Measurements from ENCODE around the gene OSBPL10. TPM values are rescaled to one million over a fixed set of nuclear protein-coding genes. Genes with fewer than 3 reads are reported as not detected.

OSBPL10 gene
- total and polyA plus RNA-seq, 2 experiments from 2014 or later, result 2.2 to 7.7 TPM

- TF ChIP-seq CTCF (IDR thresholded peaks at IDR 0.05; ENCODE audit: low read depth, low read length), result no peak
- H3K4me3 ChIP-seq, result no peak overlapping the region
- H3K9me3 ChIP-seq (ENCODE audit: low read depth), result no peaks in the 10 kb centered on the region
- H3K27me3 ChIP-seq, result no peaks in the 10 kb centered on the region
- DNase-seq (ENCODE audit: low read depth in 1 of 2, low spot score in 1 of 2), result no peak
- no peaks in the 10 kb centered on the region for H3K36me3 ChIP-seq
- no peaks in the 10 kb centered on the region for H3K4me1 ChIP-seq (ENCODE audit: low read depth)
- no peak overlapping the region for H3K27ac ChIP-seq
Observed at GRCh38 chr3:31859245-31859644, 121.8 kb downstream of the OSBPL10 start.

DNA sequence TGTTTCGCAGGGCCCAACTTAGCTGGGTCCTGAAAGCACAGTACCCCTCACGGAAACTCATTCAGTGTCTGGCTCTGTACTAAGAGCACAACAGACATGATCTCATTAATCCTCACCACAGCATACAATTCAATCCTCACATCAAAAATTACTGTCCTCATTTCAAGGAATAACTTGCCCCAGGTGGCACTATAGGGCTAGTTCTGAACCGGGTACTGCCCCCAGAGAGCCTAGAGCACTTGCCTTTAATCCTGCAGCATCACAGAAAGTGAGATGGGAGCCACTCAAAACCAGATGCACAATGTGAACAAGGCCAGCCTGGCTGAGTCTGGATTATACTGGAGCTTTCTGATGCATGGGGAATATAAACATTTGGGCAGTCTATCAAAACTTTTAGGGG is 122.6 kb downstream of the OSBPL10 start:
- H3K27me3 ChIP-seq, result no peaks in the 10 kb centered on the region
- H3K9me3 ChIP-seq (ENCODE audit: low read depth), result no peaks in the 10 kb centered on the region
- H3K4me1 ChIP-seq (ENCODE audit: low read depth), result no peaks in the 10 kb centered on the region
- no peak overlapping the region for H3K4me3 ChIP-seq
- no peak for DNase-seq (ENCODE audit: low read depth in 1 of 2, low spot score in 1 of 2)
- TF ChIP-seq CTCF (IDR thresholded peaks at IDR 0.05; ENCODE audit: low read depth, low read length), result no peak
- H3K27ac ChIP-seq, result no peak overlapping the region
- no peaks in the 10 kb centered on the region for H3K36me3 ChIP-seq

DNA sequence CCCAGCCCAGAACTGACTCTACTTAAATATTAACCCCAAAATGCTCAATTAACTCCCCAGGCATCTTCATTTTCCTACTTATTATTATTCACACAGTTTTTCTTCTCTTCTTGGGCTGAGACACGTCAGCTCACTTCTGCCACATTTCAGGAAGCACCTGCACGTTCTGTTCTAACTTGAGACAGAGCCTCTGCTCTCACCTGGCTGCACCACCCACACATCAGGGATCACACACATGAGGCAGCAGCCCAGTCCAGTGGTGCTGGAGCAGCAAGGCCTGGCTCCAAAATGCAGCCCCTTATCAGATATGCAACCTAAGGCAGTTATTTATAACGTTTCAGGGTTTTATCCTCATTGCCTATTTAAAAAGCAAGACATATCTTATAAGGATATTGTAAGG is 127.5 kb downstream of the OSBPL10 start:
- Histone ChIP-seq H3K4me1 (ENCODE audit: low read depth) (peaks cover 9% of the 10 kb centered on the region), H3K4me3 (no peak overlapping the region), H3K9me3 (ENCODE audit: low read depth) (no peaks in the 10 kb centered on the region), H3K27ac (no peak overlapping the region), H3K36me3 (no peaks in the 10 kb centered on the region), H3K27me3 (no peaks in the 10 kb centered on the region)
- TF ChIP-seq CTCF (IDR thresholded peaks at IDR 0.05; ENCODE audit: low read depth, low read length), result no peak
- DNase-seq (ENCODE audit: low read depth in 1 of 2, low spot score in 1 of 2), result no peak

DNA sequence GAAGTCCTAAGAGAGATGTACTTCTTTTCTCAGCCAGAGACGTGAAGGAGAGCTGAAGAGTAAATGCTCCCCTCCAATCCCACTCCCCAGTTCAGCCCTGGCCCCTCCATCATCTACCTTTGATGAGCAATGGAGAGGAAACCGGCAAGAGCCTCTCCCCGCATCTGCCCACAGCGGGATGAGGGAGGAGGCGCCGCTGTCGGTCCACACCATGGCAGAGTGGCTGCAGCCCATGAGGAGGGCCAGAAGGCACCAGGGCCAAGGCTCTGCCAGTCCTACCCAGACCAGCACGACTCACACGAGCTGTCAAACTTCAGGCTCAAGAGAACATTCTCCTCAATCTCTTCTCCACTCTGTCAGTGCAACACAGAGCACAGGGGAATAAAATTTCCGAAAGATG is 129.8 kb downstream of the OSBPL10 start:
- no peaks in the 10 kb centered on the region for H3K9me3 ChIP-seq (ENCODE audit: low read depth)
- no peaks in the 10 kb centered on the region for H3K27me3 ChIP-seq
- H3K4me1 ChIP-seq (ENCODE audit: low read depth), result peaks cover 11% of the 10 kb centered on the region
- no peak for DNase-seq (ENCODE audit: low read depth in 1 of 2, low spot score in 1 of 2)
- no peak overlapping the region for H3K4me3 ChIP-seq
- H3K36me3 ChIP-seq, result no peaks in the 10 kb centered on the region
- no peak for TF ChIP-seq CTCF (IDR thresholded peaks at IDR 0.05; ENCODE audit: low read depth, low read length)
- no peak overlapping the region for H3K27ac ChIP-seq

GRCh38 chr3:31848911-31849310 is 132.2 kb downstream of the OSBPL10 start:
- H3K36me3 ChIP-seq, result no peaks in the 10 kb centered on the region
- DNase-seq (ENCODE audit: low read depth in 1 of 2, low spot score in 1 of 2), result peak in 1 of 2 donors; percentile 72

More at GRCh38 chr3:31848911-31849310, 132.2 kb downstream of the OSBPL10 start:
- Histone ChIP-seq H3K4me1 (ENCODE audit: low read depth) (peaks cover 11% of the 10 kb centered on the region), H3K27me3 (no peaks in the 10 kb centered on the region), H3K4me3 (no peak overlapping the region), H3K9me3 (ENCODE audit: low read depth) (no peaks in the 10 kb centered on the region), H3K27ac (no peak overlapping the region)
- no peak for TF ChIP-seq CTCF (IDR thresholded peaks at IDR 0.05; ENCODE audit: low read depth, low read length)

Measured in cardiac muscle cell (in vitro differentiated cells and primary cell).